Neuronal stem cell (in vitro differentiated cells): ENCODE data around the gene NAB1.

ENCODE experiments used
- DNase-seq: peaks from one replicate; pipeline ENCODE4 v3.0.0-alpha.2; 2013; ENCODE audit warnings: low spot score
- H2AFZ ChIP-seq: one replicate; pipeline ENCODE4 v1.6.1; 2013; ENCODE audit warnings: mild to moderate bottlenecking, low read length, inconsistent platforms
- H2AK5ac ChIP-seq: 2 replicates; pipeline ENCODE4 v1.6.1; 2013; ENCODE audit warnings: low read depth, mild to moderate bottlenecking, inconsistent platforms, low read length, moderate library complexity, mixed read lengths
- H2BK120ac ChIP-seq: 2 replicates; pipeline ENCODE4 v1.6.1; 2013; ENCODE audit warnings: low read depth, mild to moderate bottlenecking, inconsistent platforms, low read length, moderate library complexity, mixed read lengths
- H2BK12ac ChIP-seq: one replicate; pipeline ENCODE4 v1.6.1; 2013; ENCODE audit warnings: low read length, inconsistent platforms
- H2BK15ac ChIP-seq: 2 replicates; pipeline ENCODE4 v1.6.1; 2013; ENCODE audit warnings: mild to moderate bottlenecking, low read length, inconsistent platforms, mixed read lengths
- H2BK5ac ChIP-seq: one replicate; pipeline ENCODE4 v1.6.1; 2013; ENCODE audit warnings: inconsistent platforms, mild to moderate bottlenecking, low read length, moderate library complexity
- H3K14ac ChIP-seq: one replicate; pipeline ENCODE4 v1.6.1; 2013; ENCODE audit warnings: low read length, inconsistent platforms
- H3K18ac ChIP-seq: 2 replicates; pipeline ENCODE4 v1.6.1; 2013; ENCODE audit warnings: low read length, inconsistent platforms
- H3K23ac ChIP-seq: 2 replicates; pipeline ENCODE4 v1.6.1; 2013; ENCODE audit warnings: low read depth, mild to moderate bottlenecking, mixed read lengths, low read length, inconsistent platforms; ENCODE audit not compliant: poor library complexity
- H3K27ac ChIP-seq: replicated peaks from 3 replicates; pipeline ENCODE4 v1.5.1; 2013; ENCODE audit warnings: low read length, inconsistent platforms
- H3K27me3 ChIP-seq, 3 experiments: 2 replicates each; pipeline ENCODE4 v1.6.1; 2013; ENCODE audit warnings: low read length in 3 of 3, mild to moderate bottlenecking in 2 of 3, inconsistent platforms in 1 of 3, low read depth in 1 of 3, mixed read lengths in 1 of 3, moderate library complexity in 1 of 3; ENCODE audit not compliant: control insufficient read depth in 3 of 3, insufficient read depth in 3 of 3
- H3K36me3 ChIP-seq, 2 donors: replicated peaks in 1 of 2; 2 replicates each; pipeline ENCODE4 v1.6.1; 2013; ENCODE audit warnings: low read length in 2 of 2; ENCODE audit not compliant: control insufficient read depth in 2 of 2, insufficient read depth in 2 of 2
- H3K4ac ChIP-seq: 2 replicates; pipeline ENCODE4 v1.6.1; 2013; ENCODE audit warnings: inconsistent platforms, mild to moderate bottlenecking, low read length, moderate library complexity
- H3K4me1 ChIP-seq, 2 donors: 1 replicate in 1 of 2; 2 replicates in 1 of 2; pipeline ENCODE4 v1.6.1; 2013; ENCODE audit warnings: low read length in 2 of 2, low read depth in 1 of 2; ENCODE audit not compliant: control insufficient read depth in 2 of 2, insufficient read depth in 1 of 2
- H3K4me2 ChIP-seq: one replicate; pipeline ENCODE4 v1.6.1; 2013; ENCODE audit warnings: mild to moderate bottlenecking, low read length, inconsistent platforms; ENCODE audit not compliant: insufficient read depth, poor library complexity, severe bottlenecking
- H3K4me3 ChIP-seq, 2 donors: 2 replicates each; pipeline ENCODE4 v1.5.1; 2013; ENCODE audit warnings: low read length in 2 of 2, mild to moderate bottlenecking in 2 of 2, inconsistent platforms in 1 of 2, moderate library complexity in 1 of 2
- H3K79me1 ChIP-seq: one replicate; pipeline ENCODE4 v1.6.1; 2013; ENCODE audit warnings: low read depth, mild to moderate bottlenecking, inconsistent platforms, low read length, moderate library complexity
- H3K9ac ChIP-seq: one replicate; pipeline ENCODE4 v1.6.1; 2013; ENCODE audit warnings: mild to moderate bottlenecking, low read depth, low read length, inconsistent platforms; ENCODE audit not compliant: poor library complexity
- H3K9me3 ChIP-seq, 2 donors: replicated peaks in 1 of 2; 2 replicates each; pipeline versions ENCODE3 to v1.6.1; 2013; ENCODE audit warnings: low read length in 2 of 2, mild to moderate bottlenecking in 2 of 2, inconsistent platforms in 1 of 2, low read depth in 1 of 2, mixed read lengths in 1 of 2, moderate library complexity in 1 of 2; ENCODE audit not compliant: control insufficient read depth in 2 of 2, insufficient read depth in 1 of 2
- H4K8ac ChIP-seq: one replicate; pipeline ENCODE4 v1.6.1; 2013; ENCODE audit warnings: low read depth, mild to moderate bottlenecking, inconsistent platforms, low read length, moderate library complexity
- H4K91ac ChIP-seq: one replicate; pipeline ENCODE4 v1.6.1; 2013; ENCODE audit warnings: low read length, low read depth, mild to moderate bottlenecking, inconsistent platforms; ENCODE audit not compliant: poor library complexity
- WGBS, 2 donors: extraction: QIAGEN DNeasy Blood & Tissue Kit; methylation state at CpG; one replicate each; pipeline ENCODE4 v1.1.7; 2013; ENCODE audit warnings: missing lambda C conversion rate in 2 of 2, mixed read lengths in 1 of 2; ENCODE audit not compliant: insufficient read length in 2 of 2, insufficient replicate concordance in 1 of 2; ENCODE audit errors: extremely low coverage in 2 of 2; 5-methylcytosine and 5-hydroxymethylcytosine counted together

NAB1 gene

GRCh38 chr2:190720691-190721090 lies 71.8 kb downstream of the NAB1 start:
- Histone ChIP-seq H4K8ac (no peak overlapping the region), H2BK5ac (no peak overlapping the region), H3K4ac (no peak overlapping the region), H3K4me1 (no peaks in the 10 kb centered on the region), H3K9me3 (no peaks in the 10 kb centered on the region), H3K23ac (no peak overlapping the region), H2BK12ac (no peak overlapping the region), H3K4me3 (no peak overlapping the region), H3K27ac (no peak overlapping the region), H3K14ac (no peak overlapping the region), H3K36me3 (no peaks in the 10 kb centered on the region), H4K91ac (no peak overlapping the region), H3K27me3 (no peaks in the 10 kb centered on the region), H2AFZ (no peak overlapping the region), H3K79me1 (no peaks in the 10 kb centered on the region), H2AK5ac (no peak overlapping the region), H2BK120ac (no peak overlapping the region), H3K9ac (no peak overlapping the region), H2BK15ac (no peak overlapping the region), H3K18ac (no peak overlapping the region), H3K4me2 (no peak overlapping the region)
- no CpG with 5 or more reads among the region's 1 CpG for WGBS, 2 donors
- no peak for DNase-seq

- no peaks in the 10 kb centered on the region for H3K4me1 ChIP-seq
- no peaks in the 10 kb centered on the region for H3K79me1 ChIP-seq
- no peak overlapping the region for H2BK5ac ChIP-seq
- no peak overlapping the region for H2AK5ac ChIP-seq
- no peak overlapping the region for H4K91ac ChIP-seq
- no peak for DNase-seq
- no peak overlapping the region for H4K8ac ChIP-seq
- H3K4me2 ChIP-seq: no peak overlapping the region
- H3K9me3 ChIP-seq: no peaks in the 10 kb centered on the region
- no peak overlapping the region for H3K18ac ChIP-seq
- H3K36me3 ChIP-seq: no peaks in the 10 kb centered on the region
- no peak overlapping the region for H3K27ac ChIP-seq
- H2BK120ac ChIP-seq: no peak overlapping the region
- H3K4me3 ChIP-seq: no peak overlapping the region
- no peak overlapping the region for H3K9ac ChIP-seq
- no peak overlapping the region for H3K14ac ChIP-seq
- H3K23ac ChIP-seq: no peak overlapping the region
- H3K27me3 ChIP-seq: peaks cover 0 to 2% (median 0%) of the 10 kb centered on the region in 3 experiments
- H2BK12ac ChIP-seq: no peak overlapping the region
- no CpG with 5 or more reads among the region's 4 CpGs for WGBS, 2 donors
- H2AFZ ChIP-seq: no peak overlapping the region
- no peak overlapping the region for H3K4ac ChIP-seq
- H2BK15ac ChIP-seq: no peak overlapping the region
Observed at GRCh38 chr2:190722061-190722759, 73.3 kb downstream of the NAB1 start.

- no peak overlapping the region for H3K27ac ChIP-seq
- no peak overlapping the region for H2AFZ ChIP-seq
- H3K9ac ChIP-seq: no peak overlapping the region
- no peaks in the 10 kb centered on the region for H3K36me3 ChIP-seq
- no peak overlapping the region for H3K18ac ChIP-seq
- H3K9me3 ChIP-seq: no peaks in the 10 kb centered on the region
- no peak for DNase-seq
- no peak overlapping the region for H3K14ac ChIP-seq
- no peak overlapping the region for H2AK5ac ChIP-seq
- no peak overlapping the region for H4K91ac ChIP-seq
- H2BK15ac ChIP-seq: no peak overlapping the region
- no peak overlapping the region for H2BK120ac ChIP-seq
- H3K4me3 ChIP-seq: no peak overlapping the region
- H3K79me1 ChIP-seq: no peaks in the 10 kb centered on the region
- no peaks in the 10 kb centered on the region for H3K4me1 ChIP-seq
- no peak overlapping the region for H2BK5ac ChIP-seq
- H3K4me2 ChIP-seq: no peak overlapping the region
- no peak overlapping the region for H4K8ac ChIP-seq
- H3K4ac ChIP-seq: no peak overlapping the region
- peaks cover 0 to 2% (median 0%) of the 10 kb centered on the region in 3 experiments for H3K27me3 ChIP-seq
- WGBS, 2 donors: no CpG with 5 or more reads among the region's 6 CpGs
- H3K23ac ChIP-seq: no peak overlapping the region
- H2BK12ac ChIP-seq: no peak overlapping the region
Observed at GRCh38 chr2:190722835-190723234, 74.0 kb downstream of the NAB1 start.

GRCh38 chr2:190723397-190724090 lies 74.7 kb downstream of the NAB1 start:
- H3K4ac ChIP-seq: no peak overlapping the region
- H3K18ac ChIP-seq: no peak overlapping the region
- no peak overlapping the region for H2AK5ac ChIP-seq
- no peak overlapping the region for H3K4me3 ChIP-seq
- no peak overlapping the region for H2BK5ac ChIP-seq
- H3K9me3 ChIP-seq: no peaks in the 10 kb centered on the region
- no peak overlapping the region for H2BK120ac ChIP-seq
- WGBS, 2 donors: no CpG with 5 or more reads among the region's 7 CpGs
- no peaks in the 10 kb centered on the region for H3K79me1 ChIP-seq
- peaks cover 0 to 2% (median 0%) of the 10 kb centered on the region in 3 experiments for H3K27me3 ChIP-seq
- H3K4me1 ChIP-seq: no peaks in the 10 kb centered on the region
- H3K4me2 ChIP-seq: no peak overlapping the region
- no peak overlapping the region for H2BK12ac ChIP-seq
- DNase-seq: no peak
- no peak overlapping the region for H2BK15ac ChIP-seq
- H4K91ac ChIP-seq: no peak overlapping the region
- no peak overlapping the region for H4K8ac ChIP-seq
- no peak overlapping the region for H3K27ac ChIP-seq
- H2AFZ ChIP-seq: no peak overlapping the region
- H3K36me3 ChIP-seq: no peaks in the 10 kb centered on the region
- no peak overlapping the region for H3K14ac ChIP-seq
- H3K23ac ChIP-seq: no peak overlapping the region
- no peak overlapping the region for H3K9ac ChIP-seq
